ENCODE data around the gene YWHAG. TPM values are rescaled to one million over a fixed set of nuclear protein-coding genes. Genes with fewer than 3 reads are reported as not detected.
A peak's percentile ranks its signal among the peaks of the same experiment; 100 is the strongest.

Gene YWHAG
- polyA plus RNA-seq, 1 donor (not counting 4 experiments of a cell fraction or from before 2014, with no cell fraction given): 130 TPM

GRCh38 chr7:76283254-76284159 lies 75.3 kb downstream of the YWHAG start:
- Histone ChIP-seq H2AFZ (ENCODE audit: control insufficient read depth, low read length) (no peak overlapping the region), H3K9me3 (ENCODE audit: control insufficient read depth, low read depth, low read length) (no peaks in the 10 kb centered on the region), H3K79me2 (ENCODE audit: control insufficient read depth, insufficient read depth, low read length) (no peaks in the 10 kb centered on the region), H4K20me1 (ENCODE audit: control insufficient read depth, extremely low read depth, insufficient read depth, low read length) (peaks cover 2% of the 10 kb centered on the region), H3K27me3 (ENCODE audit: control insufficient read depth, extremely low read depth, insufficient read depth, low read length) (peaks cover 36% of the 10 kb centered on the region), H3K4me2 (ENCODE audit: control insufficient read depth, extremely low read depth, insufficient read depth, low read depth, low read length) (peak overlapping the region; percentile 32), H3K36me3 (ENCODE audit: control insufficient read depth in 2 of 2, extremely low read depth in 1 of 2, insufficient read depth in 2 of 2, low read length in 2 of 2) (no peaks in the 10 kb centered on the region), H3K4me1 (ENCODE audit: control insufficient read depth, extremely low read depth, insufficient read depth, low read length) (peaks cover 2% of the 10 kb centered on the region), H3K9ac (ENCODE audit: control insufficient read depth, extremely low read depth, insufficient read depth, low read length) (no peak overlapping the region), H3K4me3 (ENCODE audit: control insufficient read depth in 2 of 3, extremely low read depth in 1 of 3, insufficient read depth in 2 of 3, low read depth in 1 of 3, low read length in 3 of 3) (peak overlapping the region in 1 of 3 experiments; percentile 29), H3K27ac (ENCODE audit: control insufficient read depth, insufficient read depth, low read length) (no peak overlapping the region), H3K9me1 (ENCODE audit: control insufficient read depth, extremely low read depth, insufficient read depth, low read length) (no peaks in the 10 kb centered on the region)
- dilution Hi-C loops (cut with MboI; ENCODE audit: extremely low pct_ligation_motif_present, low sequenced_read_pairs): loop anchor here (10.0 kb wide), 1 partner anchor 79 kb away; the partner anchor contains the start of gene SRRM3
- DNase-seq (ENCODE audit: low read depth, low spot score) (no peak), FAIRE-seq (no peak)
- TF ChIP-seq EZH2 (IDR thresholded peaks at IDR 0.05; ENCODE audit: low read length) (no peak), CTCF (optimal IDR thresholded peaks at IDR 0.05 in 1 of 3, IDR thresholded peaks at IDR 0.05 in 1 of 3, conservative IDR thresholded peaks at IDR 0.05 in 1 of 3; ENCODE audit: extremely low read depth in 1 of 3, insufficient read depth in 2 of 3, low read length in 3 of 3) (no peak)

- Histone ChIP-seq H3K4me3 (ENCODE audit: control insufficient read depth in 2 of 3, extremely low read depth in 1 of 3, insufficient read depth in 2 of 3, low read depth in 1 of 3, low read length in 3 of 3) (peak overlapping the region in 2 of 3 experiments; percentile 29 to 55), H3K36me3 (ENCODE audit: control insufficient read depth in 2 of 2, extremely low read depth in 1 of 2, insufficient read depth in 2 of 2, low read length in 2 of 2) (no peaks in the 10 kb centered on the region), H3K4me1 (ENCODE audit: control insufficient read depth, extremely low read depth, insufficient read depth, low read length) (peaks cover 2% of the 10 kb centered on the region), H2AFZ (ENCODE audit: control insufficient read depth, low read length) (no peak overlapping the region), H3K79me2 (ENCODE audit: control insufficient read depth, insufficient read depth, low read length) (no peaks in the 10 kb centered on the region), H3K9me1 (ENCODE audit: control insufficient read depth, extremely low read depth, insufficient read depth, low read length) (no peaks in the 10 kb centered on the region), H3K27ac (ENCODE audit: control insufficient read depth, insufficient read depth, low read length) (no peak overlapping the region), H4K20me1 (ENCODE audit: control insufficient read depth, extremely low read depth, insufficient read depth, low read length) (peaks cover 2% of the 10 kb centered on the region), H3K9me3 (ENCODE audit: control insufficient read depth, low read depth, low read length) (no peaks in the 10 kb centered on the region), H3K27me3 (ENCODE audit: control insufficient read depth, extremely low read depth, insufficient read depth, low read length) (peaks cover 38% of the 10 kb centered on the region), H3K9ac (ENCODE audit: control insufficient read depth, extremely low read depth, insufficient read depth, low read length) (no peak overlapping the region), H3K4me2 (ENCODE audit: control insufficient read depth, extremely low read depth, insufficient read depth, low read depth, low read length) (peak overlapping the region; percentile 60)
- TF ChIP-seq CTCF (optimal IDR thresholded peaks at IDR 0.05 in 1 of 3, IDR thresholded peaks at IDR 0.05 in 1 of 3, conservative IDR thresholded peaks at IDR 0.05 in 1 of 3; ENCODE audit: extremely low read depth in 1 of 3, insufficient read depth in 2 of 3, low read length in 3 of 3): no peak
- TF ChIP-seq EZH2 (IDR thresholded peaks at IDR 0.05; ENCODE audit: low read length): no peak
- no peak for DNase-seq (ENCODE audit: low read depth, low spot score)
- FAIRE-seq: no peak
- dilution Hi-C loops (cut with MboI; ENCODE audit: extremely low pct_ligation_motif_present, low sequenced_read_pairs): loop anchor here (10.0 kb wide), 1 partner anchor 78 kb away; the partner anchor contains the start of gene SRRM3
These were observed 76.2 kb downstream of the YWHAG start for GRCh38 chr7:76282344-76283253.

Measured in keratinocyte (primary cell).